Keratinocyte (primary cell): ENCODE data around the gene PLPPR1. TPM values are rescaled to one million over a fixed set of nuclear protein-coding genes. Genes with fewer than 3 reads are reported as not detected.

ENCODE experiments used
- DNase-seq: peaks from one replicate; pipeline ENCODE4 v3.0.0-alpha.2; 2011; ENCODE audit warnings: low read depth, missing footprints, low spot score
- FAIRE-seq: peaks from 2 replicates; lab custom pipeline; 2011; peaks lifted over from hg19 to GRCh38; lab: Jason Lieb, UNC
- H2AFZ ChIP-seq: 2 replicates; pipeline ENCODE4 v1.6.0; 2012; ENCODE audit warnings: low read length, control low read depth, inconsistent platforms; ENCODE audit not compliant: control insufficient read depth
- H3K27ac ChIP-seq: 2 replicates; pipeline ENCODE4 v1.5.1; 2011; ENCODE audit warnings: low read length; ENCODE audit not compliant: control insufficient read depth, insufficient read depth
- H3K27me3 ChIP-seq: 3 replicates; pipeline ENCODE4 v1.6.0; 2011; ENCODE audit warnings: low read length; ENCODE audit not compliant: control insufficient read depth, insufficient read depth; ENCODE audit errors: extremely low read depth
- H3K36me3 ChIP-seq, 2 experiments: 2 replicates in 1 of 2; 3 replicates in 1 of 2; pipeline ENCODE4 v1.5.1; 2011; ENCODE audit warnings: low read length in 2 of 2, mild to moderate bottlenecking in 1 of 2; ENCODE audit not compliant: control insufficient read depth in 2 of 2, insufficient read depth in 2 of 2; ENCODE audit errors: extremely low read depth in 1 of 2
- H3K4me1 ChIP-seq: 3 replicates; pipeline ENCODE4 v1.5.1; 2011; ENCODE audit warnings: low read length; ENCODE audit not compliant: control insufficient read depth, insufficient read depth; ENCODE audit errors: extremely low read depth
- H3K4me2 ChIP-seq: 3 replicates; pipeline ENCODE4 v1.6.0; 2011; ENCODE audit warnings: low read depth, low read length; ENCODE audit not compliant: control insufficient read depth, insufficient read depth; ENCODE audit errors: extremely low read depth
- H3K4me3 ChIP-seq, 3 experiments: fragments of 200-600 bp in 1 of 3; sonication (generic) in 1 of 3; 2 replicates in 2 of 3; 3 replicates in 1 of 3; pipeline ENCODE4 v1.5.1; 2011 to 2016; ENCODE audit warnings: low read length in 3 of 3, mild to moderate bottlenecking in 3 of 3, control low read depth in 2 of 3, inconsistent platforms in 1 of 3, low read depth in 1 of 3, mixed read lengths in 1 of 3, mixed run types in 1 of 3, moderate library complexity in 1 of 3; ENCODE audit not compliant: control insufficient read depth in 2 of 3, insufficient read depth in 2 of 3; ENCODE audit errors: extremely low read depth in 1 of 3
- H3K79me2 ChIP-seq: 2 replicates; pipeline ENCODE4 v1.6.0; 2012; ENCODE audit warnings: low read length; ENCODE audit not compliant: control insufficient read depth, insufficient read depth
- H3K9ac ChIP-seq: 3 replicates; pipeline ENCODE4 v1.6.0; 2011; ENCODE audit warnings: low read length; ENCODE audit not compliant: control insufficient read depth, insufficient read depth; ENCODE audit errors: extremely low read depth
- H3K9me1 ChIP-seq: 3 replicates; pipeline ENCODE4 v1.6.0; 2011; ENCODE audit warnings: low read length; ENCODE audit not compliant: control insufficient read depth, insufficient read depth; ENCODE audit errors: extremely low read depth
- H3K9me3 ChIP-seq: 2 replicates; pipeline ENCODE4 v1.5.1; 2012; ENCODE audit warnings: low read depth, low read length; ENCODE audit not compliant: control insufficient read depth
- H4K20me1 ChIP-seq: 3 replicates; pipeline ENCODE4 v1.6.0; 2011; ENCODE audit warnings: low read length; ENCODE audit not compliant: control insufficient read depth, insufficient read depth; ENCODE audit errors: extremely low read depth
- EZH2 ChIP-seq: IDR thresholded peaks from one replicate; pipeline ENCODE4 v1.6.1; 2012; ENCODE audit warnings: inconsistent platforms, mild to moderate bottlenecking, low read length, moderate library complexity
- dilution Hi-C: fragments of 300-500 bp; cut with MboI; formaldehyde crosslinking; loops from one replicate; pipeline ENCODE4 v1.7.0; 2020; ENCODE audit warnings: low sequenced_read_pairs; ENCODE audit not compliant: extremely low pct_ligation_motif_present
- polyA plus RNA-seq, 5 experiments: library from polyadenylated mRNA; depleted of rRNA in 3 of 5; stranded (reverse) in 3 of 5; stranded (forward) in 1 of 5; unstranded in 1 of 5; fragments of >200 nt; gene quantifications; 1 replicate in 1 of 5; 2 replicates in 3 of 5; 3 replicates in 1 of 5; pipeline versions ENCODE4 v1.2.1 to v1.2.3, GENCODE V29; 2011 to 2012; ENCODE audit warnings: missing spikeins in 2 of 5, low read depth in 1 of 5, low replicate concordance in 1 of 5
- TF ChIP-seq, protein P1 (sequence below), 3 experiments: IDR thresholded peaks in 1 of 3; conservative IDR thresholded peaks in 1 of 3; optimal IDR thresholded peaks in 1 of 3; 2 replicates in 2 of 3; 3 replicates in 1 of 3; pipeline versions ENCODE3 to v1.5.1; 2011; ENCODE audit warnings: low read length in 3 of 3, mild to moderate bottlenecking in 3 of 3, moderate library complexity in 2 of 3, control low read depth in 1 of 3, inconsistent platforms in 1 of 3; ENCODE audit not compliant: insufficient read depth in 2 of 3; ENCODE audit errors: extremely low read depth in 1 of 3

The PLPPR1 gene
- polyA plus RNA-seq, 1 donor (not counting 4 experiments of a cell fraction or from before 2014, with no cell fraction given), result not detected

GRCh38 chr9:101130054-101130453, 101.5 kb downstream of the PLPPR1 start:
- H3K4me2 ChIP-seq, result no peak overlapping the region
- H3K9me1 ChIP-seq, result no peaks in the 10 kb centered on the region
- no peaks in the 10 kb centered on the region for H3K36me3 ChIP-seq
- no peaks in the 10 kb centered on the region for H3K79me2 ChIP-seq
- H3K27ac ChIP-seq, result no peak overlapping the region
- no peaks in the 10 kb centered on the region for H4K20me1 ChIP-seq
- H3K9me3 ChIP-seq, result no peaks in the 10 kb centered on the region
- no peak overlapping the region for H2AFZ ChIP-seq
- DNase-seq (no peak), FAIRE-seq (no peak)
- dilution Hi-C loops, result no loop called here
- H3K9ac ChIP-seq, result no peak overlapping the region
- H3K27me3 ChIP-seq, result no peaks in the 10 kb centered on the region
- no peak overlapping the region for H3K4me3 ChIP-seq
- TF ChIP-seq, protein P1, sequence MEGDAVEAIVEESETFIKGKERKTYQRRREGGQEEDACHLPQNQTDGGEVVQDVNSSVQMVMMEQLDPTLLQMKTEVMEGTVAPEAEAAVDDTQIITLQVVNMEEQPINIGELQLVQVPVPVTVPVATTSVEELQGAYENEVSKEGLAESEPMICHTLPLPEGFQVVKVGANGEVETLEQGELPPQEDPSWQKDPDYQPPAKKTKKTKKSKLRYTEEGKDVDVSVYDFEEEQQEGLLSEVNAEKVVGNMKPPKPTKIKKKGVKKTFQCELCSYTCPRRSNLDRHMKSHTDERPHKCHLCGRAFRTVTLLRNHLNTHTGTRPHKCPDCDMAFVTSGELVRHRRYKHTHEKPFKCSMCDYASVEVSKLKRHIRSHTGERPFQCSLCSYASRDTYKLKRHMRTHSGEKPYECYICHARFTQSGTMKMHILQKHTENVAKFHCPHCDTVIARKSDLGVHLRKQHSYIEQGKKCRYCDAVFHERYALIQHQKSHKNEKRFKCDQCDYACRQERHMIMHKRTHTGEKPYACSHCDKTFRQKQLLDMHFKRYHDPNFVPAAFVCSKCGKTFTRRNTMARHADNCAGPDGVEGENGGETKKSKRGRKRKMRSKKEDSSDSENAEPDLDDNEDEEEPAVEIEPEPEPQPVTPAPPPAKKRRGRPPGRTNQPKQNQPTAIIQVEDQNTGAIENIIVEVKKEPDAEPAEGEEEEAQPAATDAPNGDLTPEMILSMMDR (optimal IDR thresholded peaks at IDR 0.05 in 1 of 3, IDR thresholded peaks at IDR 0.05 in 1 of 3, conservative IDR thresholded peaks at IDR 0.05 in 1 of 3; ENCODE audit: extremely low read depth in 1 of 3, insufficient read depth in 2 of 3, low read length in 3 of 3), result no peak
- no peak for TF ChIP-seq EZH2
- no peaks in the 10 kb centered on the region for H3K4me1 ChIP-seq

GRCh38 chr9:101131326-101131725, 102.8 kb downstream of the PLPPR1 start:
- TF ChIP-seq, protein P1 (optimal IDR thresholded peaks at IDR 0.05 in 1 of 3, IDR thresholded peaks at IDR 0.05 in 1 of 3, conservative IDR thresholded peaks at IDR 0.05 in 1 of 3; ENCODE audit: extremely low read depth in 1 of 3, insufficient read depth in 2 of 3, low read length in 3 of 3), result no peak
- no peak for TF ChIP-seq EZH2
- FAIRE-seq, result no peak
- DNase-seq, result no peak
- H3K4me2 ChIP-seq, result no peak overlapping the region
- dilution Hi-C loops, result no loop called here
- H3K27ac ChIP-seq, result no peak overlapping the region
- no peaks in the 10 kb centered on the region for H3K27me3 ChIP-seq
- no peak overlapping the region for H3K4me3 ChIP-seq
- H3K4me1 ChIP-seq, result no peaks in the 10 kb centered on the region
- H3K9me1 ChIP-seq, result no peaks in the 10 kb centered on the region
- H2AFZ ChIP-seq, result no peak overlapping the region
- H3K36me3 ChIP-seq, result no peaks in the 10 kb centered on the region
- no peaks in the 10 kb centered on the region for H3K79me2 ChIP-seq
- no peaks in the 10 kb centered on the region for H3K9me3 ChIP-seq
- no peak overlapping the region for H3K9ac ChIP-seq
- H4K20me1 ChIP-seq, result no peaks in the 10 kb centered on the region
